K562 (cell line): ENCODE results near the gene TDRD10. TPM values are rescaled to one million over a fixed set of nuclear protein-coding genes. Genes with fewer than 3 reads are reported as not detected.
A peak's percentile ranks its signal among the peaks of the same experiment; 100 is the strongest.

Experiments
- ATAC-seq: fragments of 200-7000 bp; cut with Tn5 transposase; 3 replicates; pipeline ENCODE4 v1.9.1; 2020; ENCODE audit warnings: moderate library complexity
- BruUV-seq: library from RNA; stranded (reverse); fragments of 400-500 nt; replicated peaks from 2 replicates; lab custom pipeline; 2021; lab: Mats Ljungman, UMichigan
- CTCF ChIA-PET: fragments of 300-600 bp; formaldehyde crosslinking; extraction: SDS; loops from one replicate; lab custom pipeline; 2021; ENCODE audit warnings: low intra/inter-chr PET ratio; lab: Yijun Ruan, JAX
- POLR2A ChIA-PET: fragments of 300-600, 350-650 bp; sonication (Branson Sonifier 250); formaldehyde crosslinking; extraction: SDS; loops from one replicate; lab custom pipeline; 2021; ENCODE audit warnings: antibody characterized with exemption, inconsistent platforms; lab: Yijun Ruan, JAX
- DNase-seq, 4 experiments: peaks; one replicate each; pipeline versions ENCODE4 v3.0.0 to v3.0.0-alpha.2; 2011 to 2018; ENCODE audit warnings: low spot score in 3 of 4, mixed read lengths in 3 of 4; ENCODE audit errors: extremely low read depth in 1 of 4
- FAIRE-seq: peaks from 2 replicates; lab custom pipeline; 2011; peaks lifted over from hg19 to GRCh38; lab: Jason Lieb, UNC
- H2AFZ ChIP-seq: 2 replicates; pipeline ENCODE4 v1.6.0; 2011; ENCODE audit warnings: low read depth, low read length, control low read depth, inconsistent platforms
- H3K27ac ChIP-seq: fragments of 200-600 bp; 3 replicates; pipeline ENCODE4 v1.8.0; 2011; ENCODE audit warnings: low read depth, mild to moderate bottlenecking, control low read depth, inconsistent platforms, low read length, moderate library complexity, mixed read lengths; ENCODE audit errors: extremely low read depth
- H3K27me3 ChIP-seq, 2 experiments: fragments of 300-600 bp in 1 of 2; 2 replicates in 1 of 2; 3 replicates in 1 of 2; pipeline versions ENCODE4 v1.6.0 to v1.8.0; 2011; ENCODE audit warnings: inconsistent platforms in 2 of 2, low read length in 2 of 2, mild to moderate bottlenecking in 1 of 2, mixed read lengths in 1 of 2, moderate library complexity in 1 of 2; ENCODE audit not compliant: control insufficient read depth in 2 of 2, insufficient read depth in 2 of 2
- H3K36me3 ChIP-seq: fragments of 300-600 bp; 3 replicates; pipeline ENCODE4 v1.8.0; 2011; ENCODE audit warnings: mild to moderate bottlenecking, low read length, inconsistent platforms; ENCODE audit not compliant: control insufficient read depth, insufficient read depth
- H3K4me1 ChIP-seq, 2 experiments: fragments of 200-600 bp in 1 of 2; replicated peaks in 1 of 2; 2 replicates in 1 of 2; 3 replicates in 1 of 2; pipeline versions ENCODE4 v1.5.1 to v1.8.0; 2011; ENCODE audit warnings: inconsistent platforms in 2 of 2, low read length in 2 of 2, mild to moderate bottlenecking in 1 of 2, mixed read lengths in 1 of 2, moderate library complexity in 1 of 2; ENCODE audit not compliant: control insufficient read depth in 2 of 2, insufficient read depth in 2 of 2
- H3K4me2 ChIP-seq: 2 replicates; pipeline ENCODE4 v1.6.1; 2011; ENCODE audit warnings: low read length, control low read depth, inconsistent platforms, mixed read lengths; ENCODE audit not compliant: insufficient read depth
- H3K4me3 ChIP-seq: fragments of 200-600 bp; sonication (generic), shearing (Covaris generic); 2 replicates; pipeline ENCODE4 v1.5.1; 2016; ENCODE audit warnings: control low read depth, inconsistent platforms
- H3K79me2 ChIP-seq: fragments of 200-600 bp; 3 replicates; pipeline ENCODE4 v1.8.0; 2011; ENCODE audit warnings: low read length, inconsistent platforms; ENCODE audit not compliant: control insufficient read depth, insufficient read depth
- H3K9ac ChIP-seq, 2 experiments: 2 replicates each; pipeline versions ENCODE4 v1.6.0 to v1.6.1; 2011; ENCODE audit warnings: low read depth in 2 of 2, low read length in 2 of 2, control low read depth in 1 of 2, inconsistent platforms in 1 of 2, mild to moderate bottlenecking in 1 of 2, mixed read lengths in 1 of 2; ENCODE audit not compliant: insufficient read depth in 1 of 2
- H3K9me1 ChIP-seq: one replicate; pipeline ENCODE4 v1.6.0; 2011; ENCODE audit warnings: inconsistent platforms, mild to moderate bottlenecking, low read length, moderate library complexity; ENCODE audit not compliant: control insufficient read depth, insufficient read depth
- H3K9me3 ChIP-seq: replicated peaks from 2 replicates; pipeline ENCODE4 v1.5.1; 2011; ENCODE audit warnings: low read depth, low read length, inconsistent platforms; ENCODE audit not compliant: control insufficient read depth, insufficient read depth
- H4K20me1 ChIP-seq: replicated peaks from 2 replicates; pipeline ENCODE4 v1.6.1; 2011; ENCODE audit warnings: low read length, inconsistent platforms, mixed read lengths; ENCODE audit not compliant: control insufficient read depth, insufficient read depth
- ARNT ChIP-seq, 2 experiments: fragments of 450-650 bp; IDR thresholded peaks; 2 replicates each; pipeline ENCODE4 v1.6.1; 2016; ENCODE audit warnings: mild to moderate bottlenecking in 1 of 2
- ELK3 ChIP-seq: fragments of 450-650 bp; formaldehyde crosslinking; IDR thresholded peaks from 2 replicates; pipeline ENCODE4 v1.4.0; 2020; ENCODE audit warnings: mild to moderate bottlenecking
- HOXB6 ChIP-seq: fragments of 250-450 bp; sonication (Bioruptor Pico); IDR thresholded peaks from 2 replicates; pipeline ENCODE4 v1.5.1; 2022; ENCODE audit warnings: mild to moderate bottlenecking, borderline replicate concordance
- MYNN ChIP-seq, 2 experiments: sonication (generic); formaldehyde crosslinking in 1 of 2; IDR thresholded peaks; 2 replicates each; pipeline versions ENCODE4 v1.5.0 to v1.6.1; 2016 to 2020; ENCODE audit warnings: antibody characterized with exemption in 1 of 2, missing genetic modification reagents in 1 of 2
- PCBP2 ChIP-seq: fragments of 200-400 bp; formaldehyde crosslinking; IDR thresholded peaks from 2 replicates; pipeline ENCODE4 v1.6.1; 2018; ENCODE audit warnings: low read length, low read depth, mild to moderate bottlenecking, moderate library complexity; ENCODE audit not compliant: poor library complexity, severe bottlenecking
- POLR2A ChIP-seq: fragments of 450-650 bp; conservative IDR thresholded peaks from 2 replicates; pipeline ENCODE4 v1.6.1; 2016
- POLR2B ChIP-seq: fragments of 450-650 bp; IDR thresholded peaks from 2 replicates; pipeline ENCODE4 v1.6.1; 2018; ENCODE audit warnings: low read depth; ENCODE audit not compliant: partially characterized antibody
- PTBP1 ChIP-seq: fragments of 200-400 bp; formaldehyde crosslinking; IDR thresholded peaks from 2 replicates; pipeline ENCODE4 v1.6.1; 2017; ENCODE audit warnings: low read depth, low read length
- SMARCB1 ChIP-seq: IDR thresholded peaks from 2 replicates; pipeline ENCODE4 v1.6.1; 2011; ENCODE audit warnings: improper control_type of control experiment, low read depth; ENCODE audit not compliant: insufficient read length
- TCF7L2 ChIP-seq: fragments of 150-350 bp; IDR thresholded peaks from 2 replicates; pipeline ENCODE4 v1.6.1; 2016; ENCODE audit warnings: low read depth, mild to moderate bottlenecking, low read length, moderate library complexity
- TGIF2 ChIP-seq: sonication (generic); formaldehyde crosslinking; IDR thresholded peaks from 2 replicates; pipeline ENCODE4 v1.8.1; 2022; ENCODE audit warnings: mild to moderate bottlenecking, missing genetic modification reagents, moderate library complexity
- U2AF1 ChIP-seq: fragments of 200-400 bp; formaldehyde crosslinking; optimal IDR thresholded peaks from 2 replicates; pipeline ENCODE3; 2017; ENCODE audit warnings: mild to moderate bottlenecking, low read depth, low read length, moderate library complexity
- ZBTB9 ChIP-seq: fragments of 450-650 bp; formaldehyde crosslinking; IDR thresholded peaks from 2 replicates; pipeline ENCODE4 v1.4.0; 2020; ENCODE audit warnings: mild to moderate bottlenecking, moderate library complexity
- ZHX1 ChIP-seq: fragments of 150-350 bp; conservative IDR thresholded peaks from 2 replicates; pipeline ENCODE4 v1.6.1; 2014; ENCODE audit warnings: low read length
- ZNF436 ChIP-seq: fragments of 250-450, 450-650 bp; sonication (Bioruptor Pico); formaldehyde crosslinking; IDR thresholded peaks from 2 replicates; pipeline ENCODE4 v1.7.0; 2020; ENCODE audit warnings: mild to moderate bottlenecking
- ZNF717 ChIP-seq: fragments of 250-450 bp; sonication (Bioruptor Pico); IDR thresholded peaks from 2 replicates; pipeline ENCODE4 v1.5.0; 2021
- WGBS: fragments of 100-300 bp; shearing (Covaris generic); methylation state at CpG from one replicate; pipeline ENCODE4 v1.1.6; 2016; ENCODE audit warnings: low coverage, mixed read lengths; ENCODE audit not compliant: insufficient coverage; ENCODE audit errors: missing lambda C conversion rate; 5-methylcytosine and 5-hydroxymethylcytosine counted together
- in situ Hi-C: fragments of 300-500 bp; cut with MboI; formaldehyde crosslinking; loops from 4 replicates; pipeline ENCODE4 v1.15.0; 2018; ENCODE audit warnings: inconsistent platforms, mixed read lengths
- intact Hi-C: fragments of 100-400 bp; cut with micrococcal nuclease; formaldehyde crosslinking; loops from 2 replicates; pipeline ENCODE4 v1.14.2; 2022
- polyA plus RNA-seq, 8 experiments: library from polyadenylated mRNA; depleted of rRNA in 4 of 8; stranded (reverse) in 5 of 8; unstranded in 3 of 8; fragments of >200 nt; fragmentation: Nextera tagmentation in 2 of 8; fragmentation: Illumina TruSeq in 1 of 8; extraction: Ambion mirVana in 2 of 8; extraction: Trizol in 1 of 8; gene quantifications; 2 replicates each; pipeline versions ENCODE4 v1.2.1 to v1.2.3, GENCODE V29; 2011 to 2014; ENCODE audit warnings: inconsistent platforms in 1 of 8, missing spikeins in 1 of 8
- total RNA-seq, 7 experiments: library from RNA; depleted of rRNA in 6 of 7; stranded (reverse); fragments of >200 nt in 6 of 7; fragmentation: Illumina TruSeq in 2 of 7; extraction: Trizol in 2 of 7; gene quantifications; 2 replicates each; pipeline versions ENCODE4 v1.2.1 to v1.2.3, GENCODE V29; 2011 to 2021; ENCODE audit warnings: low replicate concordance in 1 of 7
- TF ChIP-seq, protein P1 (sequence below): fragments of 450-650 bp; conservative IDR thresholded peaks from 2 replicates; pipeline ENCODE4 v1.6.1; 2016; ENCODE audit warnings: missing genetic modification characterization, low read depth, mild to moderate bottlenecking, missing compliant biosample characterization, moderate library complexity

The TDRD10 gene
- total and polyA plus RNA-seq, 9 of the 15 experiments (the other 6 are each of a cell fraction or from before 2014, with no cell fraction given), result not detected

- H3K9ac ChIP-seq, result no peak overlapping the region
- no peak for DNase-seq
- no peak overlapping the region for H3K27ac ChIP-seq
- intact Hi-C loops (no loop called here), in situ Hi-C loops (no loop called here)
- no peaks in the 10 kb centered on the region; the same call in 1 of the 2 replicates for H4K20me1 ChIP-seq
- ChIA-PET POLR2A (interaction anchor here (1.9 to 2.7 kb wide), 2 partner anchors 9 to 11 kb away, joined by 7 to 9 read pairs; no protein-coding TSS in a partner anchor), CTCF (no interaction called here)
- no peak overlapping the region for H2AFZ ChIP-seq
- no peak overlapping the region for H3K4me3 ChIP-seq
- no peaks in the 10 kb centered on the region for H3K9me1 ChIP-seq
- no peak for ATAC-seq
- peaks cover 89% of the 10 kb centered on the region for H3K36me3 ChIP-seq
- BruUV-seq, result no TSS peak
- H3K4me1 ChIP-seq, result peaks cover 0 to 17% of the 10 kb centered on the region in 2 experiments; a peak in 3 of 5 replicates
- FAIRE-seq, result peak; percentile 23
- H3K9me3 ChIP-seq, result no peaks in the 10 kb centered on the region
- 0 out of 3 replicates have a peak, but pooled peaks cover 3% of the 10 kb centered on the region for H3K79me2 ChIP-seq
- no peak overlapping the region for H3K4me2 ChIP-seq
- H3K27me3 ChIP-seq, result no peaks in the 10 kb centered on the region
- WGBS, result 75% methylated on average over 1 of the region's 1 CpG
- TF ChIP-seq ZNF717 (CRISPR knock-in tag), result no peak
- TF ChIP-seq POLR2A, result no peak
- no peak for TF ChIP-seq ZBTB9 (CRISPR knock-in tag)
- no peak for TF ChIP-seq SMARCB1
- TF ChIP-seq ZHX1, result no peak
- TF ChIP-seq POLR2B, result no peak
- TF ChIP-seq ARNT (IDR thresholded peaks at IDR 0.05), result no peak
- TF ChIP-seq MYNN (IDR thresholded peaks at IDR 0.05), result no peak
- no peak for TF ChIP-seq MYNN (CRISPR knock-in tag; IDR thresholded peaks at IDR 0.05)
- no peak for TF ChIP-seq HOXB6
- no peak for TF ChIP-seq TCF7L2
- TF ChIP-seq U2AF1, result no peak
- TF ChIP-seq PCBP2, result no peak
- TF ChIP-seq ELK3 (CRISPR knock-in tag), result no peak
- TF ChIP-seq, protein P1, sequence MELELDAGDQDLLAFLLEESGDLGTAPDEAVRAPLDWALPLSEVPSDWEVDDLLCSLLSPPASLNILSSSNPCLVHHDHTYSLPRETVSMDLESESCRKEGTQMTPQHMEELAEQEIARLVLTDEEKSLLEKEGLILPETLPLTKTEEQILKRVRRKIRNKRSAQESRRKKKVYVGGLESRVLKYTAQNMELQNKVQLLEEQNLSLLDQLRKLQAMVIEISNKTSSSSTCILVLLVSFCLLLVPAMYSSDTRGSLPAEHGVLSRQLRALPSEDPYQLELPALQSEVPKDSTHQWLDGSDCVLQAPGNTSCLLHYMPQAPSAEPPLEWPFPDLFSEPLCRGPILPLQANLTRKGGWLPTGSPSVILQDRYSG (tag), result no peak
- no peak for TF ChIP-seq ZNF436 (CRISPR knock-in tag)
- TF ChIP-seq TGIF2 (CRISPR knock-in tag), result no peak
- TF ChIP-seq PTBP1, result no peak
Measured at GRCh38 chr1:154595621-154596020, 93.6 kb downstream of the TDRD10 start.
